ENCODE data around the gene TRIM28.
"Not testable (repeated sequence)": the region's sequence is repeated elsewhere in the genome, so short reads cannot be mapped to it uniquely, and the experiment has no call there.

Gene TRIM28

DNA sequence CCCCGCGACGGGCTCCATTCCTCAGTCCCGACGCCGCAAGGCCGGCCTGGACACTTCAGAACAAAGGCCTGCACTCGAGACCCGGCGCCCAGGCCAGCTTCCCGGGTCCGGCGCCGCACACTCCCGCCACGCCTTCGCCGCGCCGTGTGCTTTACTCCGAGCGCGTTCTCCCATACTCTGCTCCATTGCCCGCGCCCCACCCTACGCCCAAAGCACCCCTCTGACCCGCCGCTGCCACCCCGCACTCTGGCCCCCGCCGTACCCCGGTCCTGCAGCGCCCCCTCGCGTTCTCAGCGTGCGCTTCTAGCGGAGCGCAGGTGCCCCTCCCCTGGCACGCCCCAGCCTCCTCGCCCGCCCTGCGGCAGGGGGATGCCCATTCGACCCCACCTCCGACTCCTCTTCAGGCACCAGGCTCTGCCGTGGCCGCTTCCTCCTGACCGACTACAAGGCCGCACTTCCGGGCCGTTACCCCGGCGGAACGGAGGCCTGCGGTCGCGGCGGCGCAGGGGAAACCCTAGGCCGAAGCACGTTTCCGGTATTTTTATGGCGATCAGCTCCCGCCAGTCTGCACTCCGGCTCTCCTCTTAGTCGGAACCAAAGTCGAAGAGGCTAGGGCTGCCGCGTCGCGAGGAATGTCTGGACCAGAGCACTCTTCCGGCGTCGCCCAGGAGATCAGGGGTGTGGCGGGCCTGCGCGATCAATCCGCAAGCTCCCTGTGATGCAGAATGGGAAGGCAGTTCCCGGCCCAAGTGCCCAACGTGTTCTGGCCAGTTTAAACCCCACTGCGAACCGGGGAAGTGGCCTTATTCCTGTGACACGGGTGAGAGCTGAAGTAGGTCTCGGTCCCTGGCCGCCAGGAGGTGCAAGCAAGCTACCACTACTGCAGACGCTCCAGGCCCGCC is 24.3 kb upstream of the TRIM28 start, which contains the start of gene ZBTB45:
TSS of gene ZBTB45 (minus strand) at position 456 of the 902 bp plus-strand sequence. CDS start 2,137 bp downstream, outside the sequence.
- peak; percentile 98 for DNase-seq

GRCh38 chr19:58520257-58520599 is 23.6 kb upstream of the TRIM28 start:
- no peak for DNase-seq

GRCh38 chr19:58521651-58522050 is 22.2 kb upstream of the TRIM28 start:
- no peak for DNase-seq

DNA sequence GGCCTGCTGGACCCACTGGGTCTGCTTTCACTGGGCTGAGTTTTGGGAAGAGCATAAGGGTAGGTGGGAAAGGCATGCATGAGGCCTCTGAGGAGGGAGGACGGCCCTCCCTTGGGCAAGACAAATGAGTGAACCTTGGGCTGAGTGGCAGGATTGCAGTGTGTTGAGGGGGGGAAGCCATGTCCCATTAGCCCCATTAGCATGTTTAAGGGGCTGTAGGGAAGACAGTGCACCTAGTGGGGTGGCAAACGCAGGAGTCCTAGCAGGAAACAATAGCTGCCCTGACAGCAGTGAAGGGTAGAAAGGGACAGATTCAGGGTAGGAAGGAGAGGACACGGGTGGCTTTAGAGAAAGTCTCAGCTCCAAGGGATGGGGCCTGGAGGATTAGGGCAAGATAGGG is 21.2 kb upstream of the TRIM28 start:
- no peak for DNase-seq

- DNase-seq: no peak
Observed at GRCh38 chr19:58529405-58529804, 14.5 kb upstream of the TRIM28 start.

- peak; percentile 42 for DNase-seq
Observed at GRCh38 chr19:58531034-58531840, 12.6 kb upstream of the TRIM28 start.

GRCh38 chr19:58535857-58536256 is 8.0 kb upstream of the TRIM28 start:
- DNase-seq: no peak

DNA sequence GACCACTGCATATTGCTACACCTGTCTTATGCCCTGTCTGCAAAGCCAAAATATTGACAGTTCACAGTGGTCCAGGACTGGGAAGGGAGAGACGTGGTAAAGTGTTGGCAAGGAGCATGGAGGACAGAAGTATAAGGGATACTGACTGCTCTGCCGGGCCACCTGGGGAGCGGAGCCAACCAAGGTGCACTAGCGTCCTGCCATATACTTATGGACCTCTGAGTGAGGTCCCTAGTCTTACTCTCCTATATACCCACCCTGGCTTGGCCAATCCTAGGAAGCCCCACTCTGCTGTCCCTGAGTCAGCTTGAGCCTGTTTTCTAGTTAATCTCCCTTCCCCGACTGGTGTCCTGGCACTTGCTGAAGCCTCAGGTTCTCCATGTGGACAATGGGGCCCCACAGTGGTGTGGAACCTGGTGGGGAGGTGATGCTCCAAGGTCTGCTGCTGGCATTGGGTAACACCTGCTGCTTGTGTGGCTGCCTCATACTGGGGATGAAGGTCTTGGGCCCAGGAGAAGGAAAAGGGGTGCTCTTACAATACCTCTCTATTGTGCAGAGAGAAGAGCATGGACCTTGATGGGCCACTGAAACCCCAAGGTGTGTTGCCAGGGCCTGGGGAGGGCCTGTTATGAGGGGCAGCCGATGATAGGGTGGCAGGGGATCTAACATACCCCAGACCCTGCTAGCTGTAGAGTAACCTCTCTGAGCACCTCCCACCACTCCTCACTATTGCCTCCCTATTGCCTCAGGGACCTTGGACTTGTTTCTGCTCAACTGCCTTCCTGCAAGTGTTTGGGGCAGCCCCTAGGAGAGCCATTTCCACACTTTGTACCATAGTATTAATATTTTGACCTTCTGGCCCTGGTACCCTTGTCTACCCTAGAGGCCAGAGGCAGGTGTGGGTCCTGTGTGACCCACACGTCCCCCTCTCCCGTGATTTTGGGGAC is 6.7 kb upstream of the TRIM28 start:
- DNase-seq: no peak

DNA sequence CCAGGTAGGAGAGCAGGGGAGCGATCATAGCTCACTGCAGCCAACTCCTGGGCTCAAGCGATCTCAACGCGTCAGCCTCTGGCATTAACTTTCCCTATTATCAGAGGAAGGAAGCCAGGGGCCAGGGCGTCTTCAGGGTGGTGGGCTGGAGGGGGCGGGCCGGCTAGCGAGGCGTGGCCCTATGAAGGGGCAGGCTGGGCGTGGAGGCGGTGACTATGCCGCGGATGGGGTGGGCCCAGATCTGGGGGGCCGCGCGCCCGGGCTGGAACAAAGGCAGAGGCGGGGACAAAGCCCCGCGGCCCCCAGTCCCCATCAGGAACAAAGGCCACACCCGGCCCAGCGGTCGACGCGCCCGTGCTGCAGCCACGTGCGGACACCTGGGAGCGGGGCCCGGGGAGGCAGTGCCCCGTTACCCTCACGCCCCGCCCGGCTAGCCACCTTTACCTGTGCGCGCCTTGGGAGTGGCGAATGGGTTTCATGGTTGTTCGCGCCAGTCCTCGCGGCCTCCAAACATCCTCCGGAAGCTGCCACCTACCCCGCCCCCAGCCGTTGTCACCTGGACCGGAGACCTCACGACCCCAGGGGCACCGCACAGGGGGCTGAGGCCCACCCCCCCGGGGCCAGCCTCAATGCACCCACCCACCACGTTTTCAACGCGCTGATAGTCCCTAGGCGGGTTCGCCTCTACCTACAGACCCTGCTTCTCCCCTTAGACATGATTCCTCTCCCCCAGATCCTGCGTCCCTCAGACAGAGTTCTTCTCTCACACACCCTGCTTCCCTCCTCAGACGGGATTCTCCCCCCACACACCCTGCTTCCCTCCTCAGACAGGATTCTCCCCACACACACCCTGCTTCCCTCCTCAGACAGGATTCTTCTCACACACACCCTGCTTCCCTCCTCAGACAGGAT is 5.4 kb upstream of the TRIM28 start:
- DNase-seq: no peak

GRCh38 chr19:58539169-58539559 is 4.7 kb upstream of the TRIM28 start:
- DNase-seq: not testable (repeated sequence)

- DNase-seq: not testable (repeated sequence)
Observed at GRCh38 chr19:58542641-58543372, 1.1 kb upstream of the TRIM28 start.

- DNase-seq: no peak
Observed at GRCh38 chr19:58544591-58545285, 874 bp downstream of the TRIM28 start.

DNA sequence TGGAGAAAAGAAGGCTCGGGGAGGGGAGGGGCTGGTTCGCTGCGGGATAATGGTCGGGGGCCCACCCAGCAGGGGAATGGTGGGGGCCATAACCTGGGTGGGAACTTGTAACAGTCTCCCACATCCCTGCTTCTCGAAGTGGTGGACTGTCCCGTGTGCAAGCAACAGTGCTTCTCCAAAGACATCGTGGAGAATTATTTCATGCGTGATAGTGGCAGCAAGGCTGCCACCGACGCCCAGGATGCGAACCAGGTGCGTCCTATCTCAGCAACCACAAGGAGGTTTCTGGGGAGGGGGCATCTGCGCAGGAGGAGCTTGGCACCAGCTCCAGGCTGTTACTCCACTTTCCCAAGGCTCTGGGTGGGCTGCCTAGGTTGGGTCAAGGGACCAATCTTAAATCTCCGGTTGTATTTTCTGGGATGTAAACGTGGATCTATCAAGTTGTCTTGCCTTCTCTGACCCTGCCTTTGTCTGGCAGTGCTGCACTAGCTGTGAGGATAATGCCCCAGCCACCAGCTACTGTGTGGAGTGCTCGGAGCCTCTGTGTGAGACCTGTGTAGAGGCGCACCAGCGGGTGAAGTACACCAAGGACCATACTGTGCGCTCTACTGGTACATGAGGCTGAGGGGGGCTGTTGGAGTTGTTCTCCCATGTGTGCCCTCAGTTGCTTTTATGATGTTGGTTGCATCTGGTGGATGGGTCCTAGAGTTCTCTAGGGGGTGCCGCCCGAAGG is 1.6 kb downstream of the TRIM28 start:
- DNase-seq: no peak

DNA sequence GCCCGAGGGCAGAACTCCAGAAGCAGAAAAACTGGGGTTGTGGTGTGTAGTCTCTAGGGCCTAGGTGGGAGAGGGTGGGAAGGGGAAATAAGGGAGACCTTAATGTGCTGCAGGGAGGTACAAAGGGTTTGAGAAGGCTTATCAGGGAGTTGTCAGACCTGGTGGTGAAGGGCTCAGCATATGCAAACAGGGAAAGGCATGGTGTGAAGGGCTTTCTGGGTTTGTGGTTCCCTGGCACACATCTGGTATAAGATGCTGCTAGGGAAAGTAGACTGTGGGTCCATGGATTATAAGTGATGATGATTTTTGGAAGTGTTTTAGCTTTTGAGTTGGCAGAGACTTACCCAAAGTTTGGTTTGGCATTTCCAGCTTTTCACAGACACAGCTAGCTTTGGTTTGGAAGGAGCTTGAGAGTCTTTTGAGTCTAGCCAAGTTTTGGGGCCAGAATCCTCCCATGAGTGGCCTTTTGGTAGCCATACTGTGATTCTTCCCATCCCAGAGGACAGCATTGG is 2.2 kb downstream of the TRIM28 start:
- DNase-seq: no peak

- DNase-seq: no peak
Observed at GRCh38 chr19:58547323-58548312, 3.8 kb downstream of the TRIM28 start.

DNA sequence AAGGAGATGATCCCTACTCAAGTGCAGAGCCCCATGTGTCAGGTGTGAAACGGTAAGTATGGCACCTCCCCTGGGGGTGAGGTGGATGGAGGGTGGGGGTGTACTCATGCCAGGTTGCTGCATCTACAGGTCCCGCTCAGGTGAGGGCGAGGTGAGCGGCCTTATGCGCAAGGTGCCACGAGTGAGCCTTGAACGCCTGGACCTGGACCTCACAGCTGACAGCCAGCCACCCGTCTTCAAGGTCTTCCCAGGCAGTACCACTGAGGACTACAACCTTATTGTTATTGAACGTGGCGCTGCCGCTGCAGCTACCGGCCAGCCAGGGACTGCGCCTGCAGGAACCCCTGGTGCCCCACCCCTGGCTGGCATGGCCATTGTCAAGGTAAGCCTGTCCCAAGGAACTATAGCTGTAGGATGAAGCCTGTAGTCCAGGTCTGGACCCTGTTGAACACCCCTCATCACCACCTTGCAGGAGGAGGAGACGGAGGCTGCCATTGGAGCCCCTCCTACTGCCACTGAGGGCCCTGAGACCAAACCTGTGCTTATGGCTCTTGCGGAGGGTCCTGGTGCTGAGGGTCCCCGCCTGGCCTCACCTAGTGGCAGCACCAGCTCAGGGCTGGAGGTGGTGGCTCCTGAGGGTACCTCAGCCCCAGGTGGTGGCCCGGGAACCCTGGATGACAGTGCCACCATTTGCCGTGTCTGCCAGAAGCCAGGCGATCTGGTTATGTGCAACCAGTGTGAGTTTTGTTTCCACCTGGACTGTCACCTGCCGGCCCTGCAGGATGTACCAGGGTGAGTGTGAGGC is 5.2 kb downstream of the TRIM28 start:
- DNase-seq: no peak
